ENCODE data around the gene PPP1R14C. TPM values are rescaled to one million over a fixed set of nuclear protein-coding genes. Genes with fewer than 3 reads are reported as not detected.

PPP1R14C gene
- total RNA-seq, 1 donor from 2014 or later: 0.27 TPM

- no peak for ATAC-seq
- intact Hi-C loops (cut with DNase I): no loop called here
- no peak for DNase-seq (ENCODE audit: low spot score)
Measured at GRCh38 chr6:150298676-150299075, 155.8 kb downstream of the PPP1R14C start.

Other genes with a start within 250 kb of the PPP1R14C start
- 0.80 TPM for gene RAET1E, start 244.9 kb upstream of the PPP1R14C start, total RNA-seq
- 0.53 TPM for gene RAET1G, start 219.9 kb upstream of the PPP1R14C start, total RNA-seq
- gene ULBP2, start 201.0 kb upstream of the PPP1R14C start, total RNA-seq: 0.27 TPM
- gene ULBP1, start 179.1 kb upstream of the PPP1R14C start, total RNA-seq: not detected
- not detected for gene RAET1L, start 117.5 kb upstream of the PPP1R14C start, total RNA-seq
- 2.9 TPM for gene ULBP3, start 73.9 kb upstream of the PPP1R14C start, total RNA-seq
- not detected for gene IYD, start 226.0 kb downstream of the PPP1R14C start, total RNA-seq

Data from sciatic nerve (tissue), 2 donors.